CD1c-positive myeloid dendritic cell (primary cell): ENCODE data around the gene TWF1.
"Not testable (repeated sequence)": the region's sequence is repeated elsewhere in the genome, so short reads cannot be mapped to it uniquely, and the experiment has no call there.

Experiments
- DNase-seq: peaks from one replicate; pipeline ENCODE4 v3.0.0-alpha.2; 2016; ENCODE audit errors: extremely low spot score

TWF1 gene

GRCh38 chr12:43805860-43806736 is at the start of gene TWF1:
Gene TWF1 (minus strand): TSS chr12:43806317. CDS start chr12:43806245, 72 bp downstream.
- peak; percentile 92 for DNase-seq

- DNase-seq: no peak
Observed at GRCh38 chr12:43852744-43853143, 46.6 kb upstream of the TWF1 start.

- DNase-seq: no peak
Observed at GRCh38 chr12:43848786-43849185, 42.7 kb upstream of the TWF1 start.

GRCh38 chr12:43848226-43848507 is 42.0 kb upstream of the TWF1 start:
- no peak for DNase-seq

GRCh38 chr12:43847425-43848225 is 41.5 kb upstream of the TWF1 start:
- not testable (repeated sequence) for DNase-seq

- DNase-seq: no peak
Observed at GRCh38 chr12:43842259-43842658, 36.1 kb upstream of the TWF1 start.

GRCh38 chr12:43841253-43841652 is 35.1 kb upstream of the TWF1 start:
- DNase-seq: no peak

GRCh38 chr12:43840338-43840737 is 34.2 kb upstream of the TWF1 start:
- DNase-seq: no peak

- peak; percentile 61 for DNase-seq
Observed at GRCh38 chr12:43836475-43836989, 30.4 kb upstream of the TWF1 start.

GRCh38 chr12:43835656-43836474 is 29.7 kb upstream of the TWF1 start, which contains the start of gene TMEM117:
Gene TMEM117 (plus strand): TSS chr12:43836081.
- DNase-seq: peak; percentile 74

- DNase-seq: no peak
Observed at GRCh38 chr12:43835264-43835655, 29.1 kb upstream of the TWF1 start.

GRCh38 chr12:43832463-43833168 is 26.5 kb upstream of the TWF1 start:
- DNase-seq: peak; percentile 67

- no peak for DNase-seq
Observed at GRCh38 chr12:43827093-43827492, 21.0 kb upstream of the TWF1 start.

GRCh38 chr12:43826681-43827080 is 20.6 kb upstream of the TWF1 start:
- DNase-seq: no peak

- DNase-seq: no peak
Observed at GRCh38 chr12:43824207-43824775, 18.2 kb upstream of the TWF1 start.

GRCh38 chr12:43816168-43816567 is 10.1 kb upstream of the TWF1 start:
- DNase-seq: no peak

- no peak for DNase-seq
Observed at GRCh38 chr12:43815416-43815815, 9.3 kb upstream of the TWF1 start.

GRCh38 chr12:43812926-43813325 is 6.8 kb upstream of the TWF1 start:
- no peak for DNase-seq

GRCh38 chr12:43812057-43812456 is 5.9 kb upstream of the TWF1 start:
- no peak for DNase-seq

GRCh38 chr12:43807386-43807785 is 1.3 kb upstream of the TWF1 start:
- peak; percentile 35 for DNase-seq

GRCh38 chr12:43806737-43807072 is 588 bp upstream of the TWF1 start:
- no peak for DNase-seq
